Measurements from ENCODE around the gene UBE2E2. TPM values are rescaled to one million over a fixed set of nuclear protein-coding genes. Genes with fewer than 3 reads are reported as not detected.

The UBE2E2 gene
- total RNA-seq, 1 donor from 2014 or later = 45.9 TPM

DNA sequence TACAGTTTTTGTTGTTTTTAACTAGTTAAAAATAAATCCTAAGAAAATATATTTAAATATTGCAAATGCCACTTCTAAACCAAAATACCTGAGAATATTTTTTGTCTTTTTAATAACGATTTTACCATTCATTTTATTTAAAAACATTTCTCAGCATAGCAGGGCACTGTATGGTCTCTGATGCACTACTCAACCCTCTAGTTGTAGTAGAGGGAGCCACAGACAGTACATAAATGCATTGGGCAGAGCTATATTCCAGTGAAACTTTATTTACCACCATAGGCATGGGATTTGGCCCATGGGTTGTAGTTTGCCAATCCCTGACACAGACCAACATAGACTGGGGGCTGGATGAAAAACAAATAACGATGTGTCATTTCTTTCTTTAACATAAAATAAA, 388.2 kb downstream of the UBE2E2 start:
- DNase-seq (no peak), ATAC-seq (no peak)
- TF ChIP-seq, protein P1, sequence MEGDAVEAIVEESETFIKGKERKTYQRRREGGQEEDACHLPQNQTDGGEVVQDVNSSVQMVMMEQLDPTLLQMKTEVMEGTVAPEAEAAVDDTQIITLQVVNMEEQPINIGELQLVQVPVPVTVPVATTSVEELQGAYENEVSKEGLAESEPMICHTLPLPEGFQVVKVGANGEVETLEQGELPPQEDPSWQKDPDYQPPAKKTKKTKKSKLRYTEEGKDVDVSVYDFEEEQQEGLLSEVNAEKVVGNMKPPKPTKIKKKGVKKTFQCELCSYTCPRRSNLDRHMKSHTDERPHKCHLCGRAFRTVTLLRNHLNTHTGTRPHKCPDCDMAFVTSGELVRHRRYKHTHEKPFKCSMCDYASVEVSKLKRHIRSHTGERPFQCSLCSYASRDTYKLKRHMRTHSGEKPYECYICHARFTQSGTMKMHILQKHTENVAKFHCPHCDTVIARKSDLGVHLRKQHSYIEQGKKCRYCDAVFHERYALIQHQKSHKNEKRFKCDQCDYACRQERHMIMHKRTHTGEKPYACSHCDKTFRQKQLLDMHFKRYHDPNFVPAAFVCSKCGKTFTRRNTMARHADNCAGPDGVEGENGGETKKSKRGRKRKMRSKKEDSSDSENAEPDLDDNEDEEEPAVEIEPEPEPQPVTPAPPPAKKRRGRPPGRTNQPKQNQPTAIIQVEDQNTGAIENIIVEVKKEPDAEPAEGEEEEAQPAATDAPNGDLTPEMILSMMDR (IDR thresholded peaks at IDR 0.05) = no peak
- no peaks in the 10 kb centered on the region for H3K4me1 ChIP-seq
- no peaks in the 10 kb centered on the region for H3K27me3 ChIP-seq
- H3K4me3 ChIP-seq = no peak overlapping the region
- H3K36me3 ChIP-seq = no peaks in the 10 kb centered on the region
- no peak overlapping the region for H3K27ac ChIP-seq
- intact Hi-C loops (cut with DNase I) = no loop called here
- no peaks in the 10 kb centered on the region for H3K9me3 ChIP-seq

DNA sequence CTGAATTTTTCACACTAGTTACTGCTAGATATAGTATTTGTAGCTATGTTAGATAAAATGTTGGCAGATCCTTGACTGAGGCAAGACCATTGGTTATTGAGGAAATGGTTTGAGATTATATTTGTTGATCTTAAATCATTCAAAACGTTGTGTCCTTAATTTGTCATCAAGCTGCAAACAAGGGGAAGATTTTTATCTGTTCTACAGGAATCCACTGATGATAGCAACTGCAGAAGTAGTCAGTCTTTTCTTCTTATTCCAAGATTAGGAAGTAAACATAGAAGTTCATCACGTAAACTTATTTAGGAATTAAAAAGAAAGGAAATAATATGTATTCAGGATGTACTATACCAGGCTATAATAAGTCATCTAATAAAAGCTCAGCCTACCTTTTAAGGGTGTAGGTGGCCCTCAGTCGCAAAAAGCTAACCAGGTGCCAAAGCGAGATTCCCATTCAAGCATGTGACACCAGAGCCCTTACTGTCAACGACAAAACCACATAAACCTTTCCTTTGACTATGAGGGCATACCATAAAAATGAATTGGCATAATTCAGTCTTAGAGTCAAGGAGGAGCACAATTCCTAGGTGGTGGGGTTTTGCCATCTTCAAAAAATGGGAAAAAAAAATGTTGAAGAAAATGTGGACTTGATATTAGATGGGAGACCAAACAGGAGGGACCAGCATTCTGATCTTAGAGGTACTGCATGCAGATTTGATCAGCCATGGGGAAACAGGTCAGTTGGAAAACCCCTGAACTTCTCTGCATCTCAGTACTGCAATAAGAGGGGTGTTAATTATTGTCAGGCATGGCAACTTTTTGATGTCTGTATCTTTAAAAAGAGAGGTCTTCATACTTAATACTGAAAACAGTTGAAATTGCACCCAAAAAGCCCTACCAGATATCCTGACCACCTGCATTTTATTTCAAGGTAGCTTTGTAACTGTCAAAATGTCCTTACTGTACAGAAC, 390.1 kb downstream of the UBE2E2 start:
- Histone ChIP-seq H3K27ac (no peak overlapping the region), H3K36me3 (no peaks in the 10 kb centered on the region), H3K9me3 (no peaks in the 10 kb centered on the region), H3K4me1 (no peaks in the 10 kb centered on the region), H3K27me3 (no peaks in the 10 kb centered on the region), H3K4me3 (no peak overlapping the region)
- no peak for ATAC-seq
- no peak for DNase-seq
- TF ChIP-seq, protein P1 (IDR thresholded peaks at IDR 0.05) = no peak
- intact Hi-C loops (cut with DNase I) = no loop called here

DNA sequence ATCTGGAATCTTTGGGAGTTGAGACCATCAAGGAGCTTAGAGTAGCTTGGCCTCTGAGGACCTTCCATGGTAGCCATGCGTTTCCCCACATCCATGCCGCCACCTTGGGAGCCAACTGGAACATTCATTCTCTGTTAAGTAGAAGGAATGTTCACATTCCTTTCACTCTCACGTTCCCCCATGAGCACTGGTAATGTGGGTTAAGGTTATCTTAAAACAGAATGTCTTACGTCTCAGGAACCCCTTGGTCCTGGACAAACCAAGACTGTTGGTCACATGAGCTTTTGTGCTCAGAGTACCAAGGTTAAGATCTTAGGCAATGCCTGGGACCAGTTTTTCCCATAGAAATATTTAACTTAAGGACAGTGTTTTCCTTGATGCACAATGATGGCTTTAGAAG, 390.9 kb downstream of the UBE2E2 start:
- Histone ChIP-seq H3K9me3 (no peaks in the 10 kb centered on the region), H3K27ac (no peak overlapping the region), H3K4me3 (no peak overlapping the region), H3K36me3 (no peaks in the 10 kb centered on the region), H3K27me3 (no peaks in the 10 kb centered on the region), H3K4me1 (no peaks in the 10 kb centered on the region)
- DNase-seq (no peak), ATAC-seq (no peak)
- TF ChIP-seq, protein P1 (IDR thresholded peaks at IDR 0.05) = no peak
- intact Hi-C loops (cut with DNase I) = no loop called here

DNA sequence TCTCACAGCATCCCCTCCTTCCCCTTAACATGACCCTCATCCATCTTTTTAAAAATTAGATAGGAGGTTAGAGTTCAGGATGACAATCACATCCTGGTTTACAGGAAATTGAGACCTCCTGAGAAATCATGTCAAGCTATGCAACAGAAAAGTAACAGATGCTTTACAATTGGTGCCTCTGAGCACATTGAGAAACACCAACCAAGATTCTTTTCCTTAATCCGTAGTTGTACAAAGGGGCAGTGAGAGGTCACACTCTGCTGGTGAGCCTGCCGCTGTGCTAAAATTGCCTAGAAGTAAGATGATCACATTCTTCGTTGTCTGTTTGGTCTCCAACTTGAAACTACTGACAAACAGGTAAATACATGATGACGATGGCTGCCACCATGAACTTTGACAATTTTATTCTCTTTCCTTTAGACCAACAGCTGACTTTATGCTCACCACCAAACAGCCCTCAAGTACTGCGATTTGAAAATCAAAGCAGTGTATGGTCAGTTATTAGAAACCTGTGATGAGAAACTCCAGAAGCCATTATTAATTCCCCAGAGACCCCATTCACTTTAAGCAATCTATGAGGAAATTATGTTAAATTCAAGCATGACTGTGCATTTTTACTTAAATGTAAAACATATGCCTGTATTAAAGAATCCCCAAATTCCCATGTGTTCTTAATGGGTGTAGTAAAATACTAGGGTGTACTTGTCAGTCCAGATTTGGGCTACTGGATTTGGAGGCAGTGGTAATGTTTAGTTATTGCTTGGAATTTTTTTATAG, 392.0 kb downstream of the UBE2E2 start:
- no peak for ATAC-seq
- no peak for DNase-seq
- intact Hi-C loops (cut with DNase I) = no loop called here
- Histone ChIP-seq H3K27ac (no peak overlapping the region), H3K36me3 (no peaks in the 10 kb centered on the region), H3K4me1 (no peaks in the 10 kb centered on the region), H3K4me3 (no peak overlapping the region), H3K27me3 (no peaks in the 10 kb centered on the region), H3K9me3 (no peaks in the 10 kb centered on the region)
- TF ChIP-seq, protein P1 (IDR thresholded peaks at IDR 0.05) = no peak

DNA sequence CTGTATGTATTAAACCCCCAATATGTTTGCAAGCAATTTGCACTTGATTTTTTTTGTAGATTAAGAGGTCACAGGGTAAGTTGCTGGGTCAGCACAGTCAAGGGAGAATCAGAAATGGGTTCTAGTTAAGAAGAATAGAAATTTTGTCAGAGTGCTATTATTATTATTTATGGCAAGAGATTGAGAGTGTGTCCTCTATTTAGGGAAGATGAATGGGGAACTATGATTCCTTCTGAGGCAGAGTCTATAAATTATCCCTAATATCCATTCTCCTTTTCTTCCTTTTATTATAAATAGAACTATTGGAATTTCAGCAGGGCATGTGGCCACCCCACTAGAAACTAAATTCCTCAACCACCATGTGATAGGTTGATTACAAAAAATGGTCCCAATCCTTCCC, 392.7 kb downstream of the UBE2E2 start:
- intact Hi-C loops (cut with DNase I) = no loop called here
- H3K9me3 ChIP-seq = no peaks in the 10 kb centered on the region
- no peaks in the 10 kb centered on the region for H3K4me1 ChIP-seq
- H3K27ac ChIP-seq = no peak overlapping the region
- no peak overlapping the region for H3K4me3 ChIP-seq
- TF ChIP-seq, protein P1 (IDR thresholded peaks at IDR 0.05) = no peak
- no peaks in the 10 kb centered on the region for H3K36me3 ChIP-seq
- ATAC-seq (no peak), DNase-seq (no peak)
- no peaks in the 10 kb centered on the region for H3K27me3 ChIP-seq

All from upper lobe of right lung (tissue), 1 donor.